Liver (tissue), 3 donors: ENCODE results near the gene RNF5.

Source experiments
- CTCF ChIP-seq: fragments of 150-350 bp; IDR thresholded peaks from 2 replicates; pipeline ENCODE4 v1.5.1; 2017; ENCODE audit warnings: improper control_type of control experiment, low read depth, low read length; ENCODE audit not compliant: missing input control
- FOXA1 ChIP-seq: IDR thresholded peaks from 2 replicates; pipeline ENCODE4 v1.6.1; 2016; ENCODE audit warnings: antibody characterized with exemption
- RAD21 ChIP-seq, 2 donors: IDR thresholded peaks; 2 replicates each; pipeline ENCODE4 v1.6.1; 2016; ENCODE audit warnings: antibody characterized with exemption in 2 of 2, mild to moderate bottlenecking in 2 of 2
- REST ChIP-seq: IDR thresholded peaks from 2 replicates; pipeline ENCODE4 v1.6.1; 2016; ENCODE audit warnings: antibody characterized with exemption, mild to moderate bottlenecking
- RXRA ChIP-seq, 2 donors: IDR thresholded peaks; 2 replicates each; pipeline ENCODE4 v1.6.1; 2017 to 2018; ENCODE audit warnings: antibody characterized with exemption in 2 of 2, mild to moderate bottlenecking in 1 of 2
- SP1 ChIP-seq: IDR thresholded peaks from 2 replicates; pipeline ENCODE4 v1.6.1; 2018; ENCODE audit warnings: antibody characterized with exemption, mild to moderate bottlenecking
- YY1 ChIP-seq: IDR thresholded peaks from 2 replicates; pipeline ENCODE4 v1.6.1; 2016; ENCODE audit warnings: antibody characterized with exemption, mild to moderate bottlenecking
- ZBTB33 ChIP-seq: IDR thresholded peaks from 2 replicates; pipeline ENCODE4 v1.6.1; 2016; ENCODE audit warnings: antibody characterized with exemption
- TF ChIP-seq, protein P1 (sequence below): IDR thresholded peaks from 2 replicates; pipeline ENCODE4 v1.6.1; 2016; ENCODE audit warnings: antibody characterized with exemption
- donor health status: healthy.
- donor health status: healthy.

- TF ChIP-seq CTCF (no peak), RAD21 (IDR thresholded peaks at IDR 0.05) (no peak), RXRA (IDR thresholded peaks at IDR 0.05) (no peak), FOXA1 (no peak), SP1 (no peak), YY1 (no peak), ZBTB33 (no peak), REST (no peak)
- TF ChIP-seq, protein P1, sequence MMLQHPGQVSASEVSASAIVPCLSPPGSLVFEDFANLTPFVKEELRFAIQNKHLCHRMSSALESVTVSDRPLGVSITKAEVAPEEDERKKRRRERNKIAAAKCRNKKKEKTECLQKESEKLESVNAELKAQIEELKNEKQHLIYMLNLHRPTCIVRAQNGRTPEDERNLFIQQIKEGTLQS, result no peak
These were observed 38.1 kb downstream of the RNF5 start for GRCh38 chr6:32216285-32216684.
